ENCODE data around the gene STARD8.

STARD8 gene

DNA sequence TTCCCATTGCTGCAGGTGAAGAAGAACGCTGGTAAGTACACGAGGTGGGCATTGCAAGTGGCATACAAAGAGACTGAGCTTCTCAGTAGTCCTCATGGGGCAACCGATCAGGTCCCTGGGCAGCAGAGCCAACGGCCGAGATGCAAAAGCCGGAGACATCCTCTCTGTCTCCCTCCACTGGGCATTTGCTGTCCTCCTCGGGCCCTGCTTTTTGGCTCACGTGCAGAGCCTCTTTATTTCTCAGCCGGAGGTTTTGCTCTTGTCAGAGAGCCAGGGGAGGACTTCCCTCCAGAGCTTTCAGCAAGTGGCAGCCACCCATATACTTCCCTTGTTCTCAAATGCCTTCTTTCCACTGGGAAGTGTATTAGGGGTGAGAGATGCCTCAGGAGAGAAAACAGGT is 18.0 kb downstream of the STARD8 start:
- no peaks in the 10 kb centered on the region for H3K27me3 Mint-ChIP-seq (ENCODE audit: low read depth)
- no peaks in the 10 kb centered on the region for H3K36me3 Mint-ChIP-seq (ENCODE audit: low read depth)
- no peak overlapping the region for H3K4me3 Mint-ChIP-seq

DNA sequence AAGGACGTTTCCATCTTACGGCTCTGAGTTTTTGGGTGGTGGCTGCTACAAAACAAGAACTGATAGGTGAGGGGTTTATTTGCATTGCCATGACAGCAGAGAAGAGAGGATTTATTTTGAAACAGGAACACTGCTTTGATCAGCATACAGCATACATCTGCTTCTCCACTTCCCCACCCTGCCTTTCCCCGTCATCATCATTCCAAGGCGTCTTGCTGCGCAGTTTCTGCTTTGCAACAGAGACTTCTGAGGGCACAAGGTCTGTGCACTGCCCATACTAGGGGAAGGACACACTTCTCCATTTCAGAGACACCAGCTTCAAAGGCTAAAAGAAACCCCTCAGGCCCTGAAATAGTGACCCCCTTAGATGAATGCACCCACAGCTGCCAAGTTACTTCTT is 19.1 kb downstream of the STARD8 start:
- no peak overlapping the region for H3K4me3 Mint-ChIP-seq
- peak overlapping the region in 1 of 3 experiments; percentile 5 for H3K27ac Mint-ChIP-seq
- peaks cover 4% of the 10 kb centered on the region for H3K9me3 Mint-ChIP-seq
- peaks cover 31% of the 10 kb centered on the region for H3K4me1 Mint-ChIP-seq
- peaks cover 4% of the 10 kb centered on the region for H3K36me3 Mint-ChIP-seq (ENCODE audit: low read depth)
- H3K27me3 Mint-ChIP-seq (ENCODE audit: low read depth), result no peaks in the 10 kb centered on the region
- TF ChIP-seq, protein P1, sequence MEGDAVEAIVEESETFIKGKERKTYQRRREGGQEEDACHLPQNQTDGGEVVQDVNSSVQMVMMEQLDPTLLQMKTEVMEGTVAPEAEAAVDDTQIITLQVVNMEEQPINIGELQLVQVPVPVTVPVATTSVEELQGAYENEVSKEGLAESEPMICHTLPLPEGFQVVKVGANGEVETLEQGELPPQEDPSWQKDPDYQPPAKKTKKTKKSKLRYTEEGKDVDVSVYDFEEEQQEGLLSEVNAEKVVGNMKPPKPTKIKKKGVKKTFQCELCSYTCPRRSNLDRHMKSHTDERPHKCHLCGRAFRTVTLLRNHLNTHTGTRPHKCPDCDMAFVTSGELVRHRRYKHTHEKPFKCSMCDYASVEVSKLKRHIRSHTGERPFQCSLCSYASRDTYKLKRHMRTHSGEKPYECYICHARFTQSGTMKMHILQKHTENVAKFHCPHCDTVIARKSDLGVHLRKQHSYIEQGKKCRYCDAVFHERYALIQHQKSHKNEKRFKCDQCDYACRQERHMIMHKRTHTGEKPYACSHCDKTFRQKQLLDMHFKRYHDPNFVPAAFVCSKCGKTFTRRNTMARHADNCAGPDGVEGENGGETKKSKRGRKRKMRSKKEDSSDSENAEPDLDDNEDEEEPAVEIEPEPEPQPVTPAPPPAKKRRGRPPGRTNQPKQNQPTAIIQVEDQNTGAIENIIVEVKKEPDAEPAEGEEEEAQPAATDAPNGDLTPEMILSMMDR (IDR thresholded peaks at IDR 0.05; ENCODE audit: unreplicated experiment in 3 of 3), result no peak

More for the DNA sequence above, 18.0 kb downstream of the STARD8 start:
- Mint-ChIP-seq H3K9me3 (peaks cover 4% of the 10 kb centered on the region), H3K4me1 (peaks cover 22% of the 10 kb centered on the region), H3K27ac (peak overlapping the region in 2 of 3 experiments; percentile 5 to 50)
- TF ChIP-seq, protein P1 (IDR thresholded peaks at IDR 0.05; ENCODE audit: unreplicated experiment in 3 of 3), result no peak

DNA sequence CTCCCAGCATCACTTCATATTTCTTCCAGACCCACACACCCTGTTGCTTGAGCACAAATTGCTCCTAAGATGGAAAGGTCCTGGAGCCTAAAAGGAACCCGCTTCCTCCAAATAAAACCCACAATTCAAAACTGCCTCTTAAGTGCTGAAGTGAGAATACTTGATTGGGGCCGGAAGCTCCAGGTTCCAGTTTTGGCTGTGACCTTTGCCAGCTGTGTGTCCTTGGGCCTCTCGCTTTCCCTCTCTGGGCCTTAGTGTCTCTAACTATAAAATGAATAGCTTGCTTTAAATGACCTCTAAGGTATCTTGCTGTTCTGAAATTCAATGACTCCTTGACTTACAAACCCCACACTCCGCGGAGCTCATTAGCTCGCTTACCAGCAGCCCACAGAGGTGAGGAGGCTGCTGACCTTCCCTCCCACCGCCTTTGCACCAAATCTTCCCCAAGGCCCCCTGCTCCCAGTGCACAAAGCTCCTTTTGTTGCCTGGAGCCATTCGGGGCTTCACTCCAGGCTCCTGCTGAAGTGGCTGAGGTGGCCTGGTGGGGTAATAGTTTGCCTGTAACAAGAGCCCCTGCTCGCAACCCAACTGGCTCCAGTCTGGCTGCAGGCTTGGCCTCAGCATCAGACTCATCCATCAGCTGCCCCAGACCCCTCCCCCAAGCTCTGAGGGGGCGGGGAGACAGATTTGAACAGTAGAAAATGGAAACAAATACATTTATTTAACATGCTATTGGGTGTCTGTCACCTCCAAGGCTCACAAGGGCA is 21.8 kb downstream of the STARD8 start:
- no peaks in the 10 kb centered on the region for H3K9me3 Mint-ChIP-seq
- H3K4me3 Mint-ChIP-seq, result peak overlapping the region; percentile 10 to 25 (median 21)
- no peaks in the 10 kb centered on the region for H3K27me3 Mint-ChIP-seq (ENCODE audit: low read depth)
- TF ChIP-seq, protein P1 (IDR thresholded peaks at IDR 0.05; ENCODE audit: unreplicated experiment in 3 of 3), result no peak
- peaks cover 47% of the 10 kb centered on the region for H3K4me1 Mint-ChIP-seq
- peak overlapping the region; percentile 95 to 97 (median 96) for H3K27ac Mint-ChIP-seq
- H3K36me3 Mint-ChIP-seq (ENCODE audit: low read depth), result peaks cover 4% of the 10 kb centered on the region

DNA sequence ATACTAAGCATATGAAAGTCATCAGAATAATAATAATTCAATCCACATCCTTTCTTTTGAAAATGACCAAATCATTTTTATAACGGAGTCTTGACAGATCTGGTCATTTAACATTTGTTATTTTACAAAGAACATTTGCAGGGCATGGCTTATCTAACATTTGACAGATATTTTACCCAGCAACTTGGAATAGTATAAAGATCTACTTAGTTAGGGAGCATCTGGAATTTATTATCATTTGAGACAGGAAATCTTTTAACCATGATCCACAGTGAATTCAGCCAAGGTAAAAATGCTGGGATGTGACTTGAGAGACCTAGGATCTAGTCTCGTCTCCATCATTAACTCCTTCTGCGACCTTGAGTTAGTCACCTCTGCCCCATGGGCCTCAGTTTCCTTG is 22.4 kb downstream of the STARD8 start:
- no peaks in the 10 kb centered on the region for H3K9me3 Mint-ChIP-seq
- TF ChIP-seq, protein P1 (IDR thresholded peaks at IDR 0.05; ENCODE audit: unreplicated experiment in 3 of 3), result no peak
- H3K27ac Mint-ChIP-seq, result peak overlapping the region; percentile 95 to 97 (median 96)
- H3K4me3 Mint-ChIP-seq, result peak overlapping the region in 2 of 3 experiments; percentile 10 to 25
- no peaks in the 10 kb centered on the region for H3K27me3 Mint-ChIP-seq (ENCODE audit: low read depth)
- peaks cover 4% of the 10 kb centered on the region for H3K36me3 Mint-ChIP-seq (ENCODE audit: low read depth)
- H3K4me1 Mint-ChIP-seq, result peaks cover 43% of the 10 kb centered on the region

- H3K36me3 Mint-ChIP-seq (ENCODE audit: low read depth), result peaks cover 4% of the 10 kb centered on the region
- peak overlapping the region; percentile 40 to 96 (median 96) for H3K27ac Mint-ChIP-seq
- peaks cover 50% of the 10 kb centered on the region for H3K4me1 Mint-ChIP-seq
- no peaks in the 10 kb centered on the region for H3K9me3 Mint-ChIP-seq
- H3K27me3 Mint-ChIP-seq (ENCODE audit: low read depth), result no peaks in the 10 kb centered on the region
- H3K4me3 Mint-ChIP-seq, result no peak overlapping the region
- TF ChIP-seq, protein P1 (IDR thresholded peaks at IDR 0.05; ENCODE audit: unreplicated experiment in 3 of 3), result no peak
Measured at GRCh38 chrX:68671221-68671620, 23.8 kb downstream of the STARD8 start.

Data from nephron (organoid).